Superior temporal gyrus (tissue), 1 donor: ENCODE measurements around the gene PTCRA.
"Not testable (repeated sequence)": the region's sequence is repeated elsewhere in the genome, so short reads cannot be mapped to it uniquely, and the experiment has no call there.

Experiments used
- DNase-seq: peaks from one replicate; pipeline ENCODE4 v3.0.0-alpha.2; 2016; ENCODE audit errors: extremely low spot score

The PTCRA gene, protein sequence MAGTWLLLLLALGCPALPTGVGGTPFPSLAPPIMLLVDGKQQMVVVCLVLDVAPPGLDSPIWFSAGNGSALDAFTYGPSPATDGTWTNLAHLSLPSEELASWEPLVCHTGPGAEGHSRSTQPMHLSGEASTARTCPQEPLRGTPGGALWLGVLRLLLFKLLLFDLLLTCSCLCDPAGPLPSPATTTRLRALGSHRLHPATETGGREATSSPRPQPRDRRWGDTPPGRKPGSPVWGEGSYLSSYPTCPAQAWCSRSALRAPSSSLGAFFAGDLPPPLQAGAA

DNA sequence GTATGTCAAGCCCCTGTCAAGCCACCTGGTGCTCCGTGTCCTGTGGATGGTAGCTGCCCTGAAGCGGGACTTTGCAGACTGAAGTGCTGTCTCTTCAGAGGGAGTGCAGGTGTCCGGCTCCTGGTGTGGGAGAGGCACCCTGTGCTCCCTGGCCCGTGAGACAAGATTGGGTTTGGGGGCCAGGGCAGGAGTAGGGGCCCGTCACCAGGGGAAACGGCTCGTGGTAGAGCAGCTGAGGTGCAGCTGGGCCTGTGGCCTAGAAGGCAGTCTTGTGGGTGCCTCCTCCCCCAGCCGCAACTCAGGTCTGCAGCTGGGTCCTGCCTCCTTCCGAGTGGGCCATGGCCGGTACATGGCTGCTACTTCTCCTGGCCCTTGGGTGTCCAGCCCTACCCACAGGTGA, at the start of gene PTCRA:
PTCRA (plus strand) TSS at position 322 of the 400 bp plus-strand sequence; CDS start at position 339, 17 bp downstream.
- no peak for DNase-seq

DNA sequence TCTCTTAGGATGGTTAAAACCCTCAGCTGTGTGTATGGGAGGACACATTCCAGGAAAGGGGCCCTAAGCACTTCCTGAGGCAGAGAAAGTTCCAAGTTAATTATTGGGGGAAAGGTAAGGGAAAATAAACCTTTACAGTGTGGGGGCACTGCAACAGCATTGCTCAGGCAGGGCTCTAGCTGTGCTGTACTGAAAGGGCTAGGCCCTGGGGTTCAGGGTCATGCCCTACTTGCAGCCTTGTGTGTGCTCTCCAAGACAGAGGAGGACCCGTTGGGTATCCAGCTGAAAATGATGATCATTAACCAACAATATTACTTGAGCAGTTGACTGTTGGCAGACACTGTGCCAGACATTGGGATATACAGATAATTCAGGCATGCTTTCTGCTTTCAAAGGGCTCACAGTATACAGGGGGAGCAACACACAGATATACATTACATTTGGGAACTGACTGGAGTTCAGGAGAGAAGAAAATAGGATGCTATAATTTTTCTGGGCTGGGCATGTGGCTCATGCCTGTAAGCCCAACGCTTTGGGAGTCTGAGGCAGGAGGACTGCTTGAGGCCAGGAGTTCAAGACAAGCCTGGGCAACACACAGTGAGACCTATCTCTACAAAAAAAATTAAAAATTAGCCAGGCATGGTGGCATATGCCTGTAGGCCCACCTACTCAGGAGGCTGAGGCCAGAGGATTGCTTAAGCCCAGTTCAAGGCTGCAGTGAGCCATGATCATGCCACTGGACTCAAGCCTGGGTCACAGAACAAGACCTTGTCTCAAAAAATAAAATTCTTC, 45.5 kb upstream of the PTCRA start:
- no peak for DNase-seq

DNA sequence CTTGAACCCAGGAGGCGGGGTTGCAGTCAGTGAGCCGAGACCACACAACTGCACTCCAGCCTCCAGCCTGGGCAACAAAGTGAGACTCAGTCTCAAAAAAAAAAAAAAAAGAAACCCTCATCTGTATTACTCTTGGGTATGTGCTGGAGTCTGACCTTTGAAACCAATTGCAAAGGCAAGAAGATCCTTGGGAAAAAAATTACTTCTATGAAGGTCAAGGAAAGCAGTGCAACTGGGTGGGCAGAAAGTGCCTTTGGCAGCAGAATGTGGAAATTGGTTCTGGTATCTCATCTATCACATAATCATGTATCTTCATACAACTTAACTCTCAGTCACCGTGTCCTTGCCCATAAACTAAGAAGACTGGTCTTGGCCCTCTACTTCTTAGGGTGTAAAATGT, 44.1 kb upstream of the PTCRA start:
- DNase-seq, result no peak

DNA sequence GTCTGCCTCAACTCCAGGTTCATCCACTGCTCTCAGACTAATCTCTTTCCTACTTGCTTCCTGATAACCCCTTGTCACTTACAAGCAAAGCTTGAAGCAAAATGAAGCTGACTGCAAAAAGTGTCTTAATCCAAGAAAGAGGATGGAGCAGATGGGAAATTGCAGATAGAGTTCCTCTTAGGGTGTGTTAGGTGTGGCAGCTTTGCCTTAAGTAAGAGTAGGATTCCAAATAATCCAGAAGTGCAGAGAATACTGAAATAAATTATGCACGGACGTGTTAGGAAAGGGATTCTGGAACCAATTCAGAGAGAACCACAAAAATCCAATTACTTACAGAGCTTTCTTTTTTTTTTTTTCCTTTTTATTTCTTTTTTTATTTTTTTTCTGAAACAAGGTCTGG, 42.5 kb upstream of the PTCRA start:
- DNase-seq, result no peak

DNA sequence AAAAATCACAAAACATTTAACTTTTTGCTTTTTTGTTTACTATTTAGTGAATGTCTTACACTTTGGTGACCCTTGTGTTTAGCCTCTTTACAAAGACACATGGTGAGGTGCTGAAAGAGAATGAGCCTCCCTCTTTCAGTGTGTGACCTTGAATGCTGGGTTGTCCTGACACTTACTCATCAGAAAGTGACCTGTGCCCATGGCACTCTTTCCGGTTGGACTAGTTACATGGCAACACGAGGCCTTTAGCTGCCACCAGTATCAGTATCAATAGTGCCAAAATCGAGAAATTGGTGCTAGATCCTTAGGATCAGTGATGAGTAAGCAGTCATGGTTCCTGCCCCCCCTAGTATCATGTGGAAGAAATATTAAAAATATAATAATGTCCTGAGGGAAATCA, 38.2 kb upstream of the PTCRA start:
- DNase-seq, result no peak

DNA sequence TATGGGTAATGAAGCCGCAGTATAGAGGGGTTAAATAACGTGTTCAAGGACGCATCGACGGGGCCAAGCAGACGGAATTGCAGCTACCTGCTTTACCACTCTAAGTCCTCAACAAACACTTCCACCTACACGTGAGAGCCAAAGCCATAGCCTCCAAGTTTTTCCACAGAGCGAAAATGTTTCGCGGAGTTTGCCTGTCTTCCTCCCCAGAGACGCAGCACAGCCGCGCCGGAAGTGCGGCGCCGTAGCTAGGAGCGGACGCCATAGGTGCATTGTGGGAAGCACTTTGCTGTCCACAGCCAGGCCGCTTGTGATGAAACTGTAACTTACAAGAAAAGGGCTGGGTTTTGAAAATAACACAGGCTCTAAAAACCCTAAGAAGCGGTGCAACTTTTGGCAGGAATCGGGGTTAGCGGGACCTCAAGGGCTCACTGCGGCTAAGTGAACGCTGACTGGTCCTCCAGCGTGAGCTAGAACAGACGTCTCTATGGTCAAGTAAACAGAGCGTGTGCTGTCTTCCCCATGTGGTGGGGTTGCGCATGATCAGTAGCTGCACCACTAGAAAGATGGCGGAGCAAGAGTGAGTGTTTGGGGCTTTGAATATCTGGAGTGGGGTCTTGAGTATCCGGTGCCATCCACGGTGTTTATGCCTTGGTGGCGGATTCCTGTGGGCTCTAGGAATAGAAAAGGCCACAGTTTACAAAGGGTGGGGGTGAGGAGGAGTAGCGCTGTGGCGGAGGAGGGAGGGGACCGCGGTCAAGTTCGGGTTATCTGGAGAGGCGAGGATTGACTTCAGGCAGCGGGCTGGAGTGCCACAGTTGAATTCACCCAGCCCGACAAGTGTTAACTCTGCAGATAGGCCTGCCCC, 36.2 kb upstream of the PTCRA start, which contains the start of gene RPL7L1:
RPL7L1 (plus strand) TSS at position 245 of the 868 bp plus-strand sequence; CDS start at position 540, 295 bp downstream.
- peak; percentile 98 for DNase-seq

DNA sequence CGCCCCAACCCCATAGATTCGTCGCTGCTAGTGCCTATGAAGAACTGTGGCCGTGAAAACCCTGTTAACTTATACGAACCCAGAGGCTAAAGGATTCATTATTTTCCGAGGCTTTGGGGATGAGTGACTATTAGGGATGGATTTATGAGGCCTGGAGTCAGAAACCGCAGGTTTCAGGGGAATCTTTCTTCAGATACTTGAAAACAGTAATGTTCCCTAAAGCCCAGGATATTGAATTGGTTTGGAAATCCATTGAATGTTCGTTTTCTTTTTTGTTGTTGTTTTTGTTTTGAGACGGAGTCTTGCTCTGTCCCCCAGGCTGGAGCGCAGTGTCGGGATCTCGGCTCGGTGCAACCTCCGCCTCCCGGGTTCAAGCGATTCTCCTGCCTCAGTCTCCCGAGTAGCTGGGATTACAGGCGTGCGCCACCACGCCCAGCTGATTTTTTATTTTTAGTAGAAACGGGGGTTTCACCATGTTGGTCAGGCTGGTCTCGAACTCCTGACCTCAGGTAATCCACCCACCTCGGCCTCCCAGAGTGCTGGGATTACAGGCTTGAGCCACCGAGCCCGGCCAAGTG, 35.5 kb upstream of the PTCRA start:
- DNase-seq, result not testable (repeated sequence)

DNA sequence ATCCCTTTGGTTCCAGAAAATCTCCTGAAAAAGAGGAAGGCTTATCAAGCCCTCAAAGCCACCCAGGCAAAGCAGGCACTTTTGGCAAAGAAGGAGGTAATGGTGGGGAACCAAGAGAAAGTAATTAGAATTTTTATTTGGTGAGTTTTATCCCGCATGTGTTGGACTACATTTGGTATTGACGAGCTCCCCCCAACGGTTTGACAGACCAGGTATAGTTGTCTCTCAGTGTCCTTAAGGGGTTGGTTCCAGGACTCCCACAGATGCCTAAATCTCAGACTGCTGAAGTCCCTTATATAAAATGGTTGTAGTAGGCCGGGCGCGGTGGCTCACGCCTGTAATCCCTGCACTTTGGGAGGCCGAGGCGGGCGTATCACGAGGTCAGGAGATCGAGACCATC, 35.0 kb upstream of the PTCRA start:
- DNase-seq, result not testable (repeated sequence)

DNA sequence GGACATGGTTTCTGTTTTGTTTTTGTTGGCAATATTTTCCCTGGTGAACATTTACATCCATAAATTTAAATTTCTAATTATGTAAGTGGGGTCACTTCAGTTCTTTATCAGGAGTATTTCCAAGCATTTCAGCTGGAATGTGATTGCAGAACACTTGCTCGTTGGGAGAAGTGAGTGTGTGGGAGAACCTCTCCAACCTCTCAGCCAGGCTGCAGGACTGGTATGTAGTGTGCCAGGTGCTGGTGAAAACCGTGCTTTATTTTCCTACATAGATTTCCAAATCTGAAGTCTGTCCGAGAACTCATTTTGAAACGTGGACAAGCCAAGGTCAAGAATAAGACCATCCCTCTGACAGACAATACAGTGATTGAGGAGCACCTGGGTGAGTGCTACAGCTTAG, 30.2 kb upstream of the PTCRA start:
- DNase-seq, result no peak

DNA sequence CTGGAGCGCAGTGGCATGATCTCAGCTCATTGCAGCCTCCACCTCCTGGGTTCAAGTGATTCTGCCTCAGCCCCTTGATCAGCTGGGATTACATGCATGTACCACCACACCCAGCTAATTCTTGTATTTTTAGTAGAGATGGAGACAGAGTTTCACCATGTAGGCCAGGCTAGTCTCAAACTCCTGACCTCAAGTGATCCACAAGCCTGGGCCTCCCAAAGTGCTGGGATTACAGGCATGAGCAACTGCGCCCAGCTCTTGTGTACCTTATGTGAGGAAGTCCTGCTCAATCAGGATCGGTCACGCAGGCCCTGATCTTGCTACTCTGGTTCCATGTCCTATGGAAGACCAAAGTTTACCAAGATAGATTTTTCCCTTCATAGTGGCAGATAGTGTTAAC, 27.7 kb upstream of the PTCRA start:
- not testable (repeated sequence) for DNase-seq

DNA sequence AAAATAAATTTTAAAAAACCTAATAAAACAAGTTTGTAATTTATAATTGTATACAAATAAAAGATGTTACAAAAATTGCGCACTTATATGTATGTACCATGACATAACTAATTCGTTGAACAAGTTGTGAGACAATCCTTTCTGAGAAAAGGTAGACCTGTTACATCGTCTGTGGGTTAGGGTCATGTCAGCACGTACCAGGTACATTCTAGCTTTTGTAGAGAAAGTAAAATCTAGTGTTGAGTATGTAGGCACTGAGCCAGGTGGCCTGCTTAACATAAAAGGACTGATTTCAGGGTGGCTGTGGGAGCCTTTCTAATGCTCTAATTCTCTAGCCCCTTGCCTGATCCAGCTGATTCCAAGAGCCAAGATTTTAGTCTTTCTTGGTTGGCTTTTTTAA, 26.0 kb upstream of the PTCRA start:
- peak; percentile 23 for DNase-seq

DNA sequence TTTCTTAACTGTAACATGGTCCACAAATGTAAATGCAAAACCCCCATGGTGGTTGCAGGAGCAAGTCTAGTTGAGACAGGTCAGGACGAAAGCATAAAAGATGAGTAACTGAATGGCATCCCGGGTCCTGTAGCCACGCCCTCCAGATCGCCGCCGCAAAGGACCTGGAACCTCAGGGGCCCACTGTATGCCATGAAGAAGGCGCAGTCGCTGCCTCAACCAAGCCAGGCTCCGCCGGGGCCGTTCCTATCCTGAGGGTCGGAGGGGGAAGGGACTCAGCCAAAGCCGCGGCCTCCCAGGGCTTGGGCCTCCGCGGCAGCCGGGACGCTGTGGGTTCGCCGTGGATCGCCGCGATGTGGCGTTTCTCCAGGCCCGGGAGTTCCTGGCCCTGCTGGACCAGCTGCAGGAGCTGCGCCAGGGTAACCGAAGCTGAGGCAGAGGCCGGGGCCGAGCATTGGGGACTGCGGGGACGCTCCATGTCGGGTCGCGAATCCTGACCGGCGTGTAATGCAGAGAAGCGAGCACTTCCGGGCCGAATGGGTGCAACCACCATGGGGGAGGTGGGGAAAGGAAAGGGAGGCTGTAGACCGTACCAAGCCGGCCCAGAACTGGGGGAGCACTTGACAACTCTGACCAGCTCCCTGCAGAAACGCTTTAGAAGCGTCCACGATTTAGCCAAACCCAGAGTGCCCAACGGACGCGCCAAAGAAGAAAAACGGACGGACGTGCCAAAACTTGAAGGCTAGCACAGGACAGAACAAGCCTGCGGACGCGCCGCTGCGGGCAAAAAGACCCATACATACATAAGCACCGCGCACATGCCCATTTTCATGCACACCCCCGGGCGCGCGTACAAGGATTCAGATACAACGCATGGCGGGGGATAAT, 25.3 kb upstream of the PTCRA start:
- DNase-seq, result peak; percentile 95

DNA sequence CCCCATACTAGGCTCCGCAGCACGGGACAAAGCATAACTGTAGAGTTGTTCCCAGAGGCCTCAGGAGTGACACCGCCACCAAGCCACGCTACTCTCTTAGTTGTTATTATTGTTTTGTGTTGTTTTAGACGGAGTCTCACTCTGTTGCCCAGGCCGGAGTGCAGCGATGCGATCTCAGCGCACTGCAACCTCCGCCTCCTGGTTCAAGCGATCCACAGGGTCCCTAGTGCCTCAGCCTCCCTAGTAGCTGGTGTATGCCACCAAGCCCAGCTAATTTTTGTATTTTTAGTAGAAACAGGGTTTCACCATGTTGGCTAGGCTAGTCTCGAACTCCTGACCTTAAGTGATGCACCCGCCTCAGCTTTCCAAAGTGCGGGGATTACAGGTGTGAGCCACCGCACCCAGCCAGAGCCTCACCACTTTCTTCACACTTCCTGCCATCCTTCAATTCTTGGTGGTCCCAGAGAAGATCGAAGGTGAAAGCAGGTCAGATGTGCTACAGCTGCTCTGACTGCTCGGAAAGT, 24.6 kb upstream of the PTCRA start:
- DNase-seq, result no peak

DNA sequence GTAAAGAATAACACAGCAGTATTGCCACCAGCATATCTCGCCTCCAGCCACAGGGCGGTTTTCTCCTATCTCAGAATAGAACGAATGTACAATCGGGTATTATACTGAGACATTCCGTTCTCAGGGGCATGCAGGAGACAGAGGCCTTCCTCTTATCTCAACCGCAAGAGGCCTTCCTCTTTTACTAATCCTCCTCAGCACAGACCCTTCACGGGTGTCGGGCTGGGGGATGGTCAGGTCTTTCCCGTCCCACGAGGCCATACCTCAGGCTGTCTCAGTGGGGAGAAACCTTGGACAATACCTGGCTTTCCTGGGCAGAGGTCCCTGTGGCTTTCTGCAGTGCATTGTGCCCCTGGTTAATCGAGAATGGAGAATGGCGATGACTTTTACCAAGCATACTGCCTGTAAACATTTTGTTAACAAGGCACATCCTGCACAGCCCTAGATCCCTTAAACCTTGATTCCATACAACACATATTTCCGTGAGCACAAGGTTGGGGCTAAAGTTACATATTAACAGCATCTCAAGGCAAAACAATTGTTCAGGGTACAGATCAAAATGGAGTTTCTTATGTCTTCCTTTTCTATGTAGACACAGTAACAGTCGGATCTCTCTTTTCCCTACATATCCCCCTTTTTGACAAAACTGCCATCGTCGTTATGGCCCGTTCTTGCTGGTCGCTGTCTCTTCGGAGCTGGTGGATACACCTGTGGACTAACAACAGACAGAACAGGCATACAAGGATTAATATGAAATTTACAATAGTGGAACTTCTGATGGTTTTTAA, 21.6 kb upstream of the PTCRA start:
- DNase-seq, result not testable (repeated sequence)

DNA sequence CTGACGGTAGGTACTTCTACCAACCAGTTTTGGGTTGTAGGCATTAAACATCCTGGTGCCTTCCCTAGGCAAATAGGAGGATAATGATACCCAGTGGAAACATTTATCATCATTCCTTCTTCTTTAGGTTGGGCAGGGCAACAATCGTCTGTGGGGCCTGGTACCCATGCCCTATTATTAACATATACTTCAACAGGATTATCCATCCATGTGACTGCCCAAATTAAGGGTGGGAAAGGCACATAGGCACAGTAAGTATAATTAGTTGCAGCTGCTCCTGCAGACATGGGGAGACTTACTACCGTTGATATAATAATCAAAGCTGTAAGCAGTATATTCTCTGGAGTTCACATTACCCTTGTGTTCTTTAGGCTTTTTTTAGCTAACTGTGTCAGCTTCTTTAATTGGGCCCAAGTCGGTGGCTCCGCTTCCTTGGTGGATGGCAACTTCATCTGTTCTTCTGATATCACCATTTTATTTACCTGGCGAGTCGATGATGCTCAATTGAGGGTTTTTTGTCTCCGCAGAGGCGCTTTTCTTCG, 19.6 kb upstream of the PTCRA start:
- no peak for DNase-seq

DNA sequence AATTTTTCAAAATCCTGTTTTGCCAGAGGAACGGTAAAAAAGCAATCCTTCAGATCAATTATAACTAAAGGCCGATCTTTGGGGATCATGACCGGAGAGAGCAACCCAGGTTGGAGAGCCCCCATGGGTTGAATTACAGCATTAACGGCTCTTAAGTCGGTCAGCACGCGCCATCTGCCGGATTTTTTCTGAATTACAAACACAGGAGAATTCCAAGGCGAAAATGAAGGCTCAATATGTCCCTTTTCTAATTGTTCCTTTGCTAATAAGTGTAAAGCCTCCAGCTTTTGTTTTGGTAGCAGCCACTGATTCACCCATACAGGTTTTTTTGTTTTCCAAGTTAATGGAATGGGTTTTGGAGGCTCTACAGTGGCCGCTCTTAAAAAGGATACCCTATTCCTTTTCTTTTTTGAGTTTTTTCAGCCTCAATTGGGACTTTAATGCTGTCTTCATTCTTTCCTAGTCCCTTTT, 16.9 kb upstream of the PTCRA start:
- DNase-seq, result peak; percentile 90

DNA sequence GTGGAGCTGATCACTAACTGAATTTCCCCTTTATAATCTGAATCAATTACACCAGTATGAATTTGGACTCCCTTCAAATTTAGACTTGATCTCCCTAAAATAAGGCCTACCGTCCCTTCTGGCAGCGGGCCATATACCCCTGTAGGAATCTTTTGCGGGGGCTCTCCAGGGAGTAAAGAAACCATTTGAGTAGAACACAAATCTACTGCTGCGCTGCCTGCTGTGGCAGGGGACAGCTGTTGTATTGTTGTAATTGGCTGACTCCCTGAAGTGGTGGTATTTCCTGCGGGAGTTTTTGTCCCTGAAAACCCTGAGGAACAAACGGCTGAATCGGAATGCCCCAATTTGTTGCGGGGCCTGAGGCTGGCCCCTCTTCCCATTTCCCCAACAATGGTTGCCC, 16.0 kb upstream of the PTCRA start:
- no peak for DNase-seq

DNA sequence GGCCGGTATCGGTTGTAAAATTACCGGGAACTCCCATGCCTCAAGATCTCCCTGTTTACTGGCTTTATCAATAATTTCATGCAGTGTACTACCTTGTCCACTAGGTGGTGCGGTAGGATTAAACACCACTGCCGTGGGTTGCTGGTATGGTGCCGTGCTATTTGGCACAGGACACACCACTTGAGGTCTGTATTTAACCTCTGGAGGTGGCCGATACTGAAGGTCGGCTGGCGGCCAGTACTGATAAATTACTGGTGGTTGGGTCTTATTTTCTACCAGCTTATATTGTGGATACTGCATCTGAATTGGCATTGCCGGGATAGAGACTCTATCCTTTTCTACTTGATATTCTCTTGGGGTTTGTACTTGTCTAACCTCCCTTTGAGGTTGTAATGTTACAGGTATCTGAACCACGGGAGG, 14.3 kb upstream of the PTCRA start:
- DNase-seq, result peak; percentile 96
